Astrocyte (in vitro differentiated cells and primary cell): Measurements from ENCODE around the gene ATG4C. TPM values are rescaled to one million over a fixed set of nuclear protein-coding genes. Genes with fewer than 3 reads are reported as not detected.

ENCODE experiments used
- DNase-seq: peaks from one replicate; pipeline ENCODE4 v3.0.0-alpha.2; 2010; ENCODE audit warnings: low read depth
- FAIRE-seq: peaks from 2 replicates; lab custom pipeline; 2011; peaks lifted over from hg19 to GRCh38; lab: Jason Lieb, UNC
- H2AFZ ChIP-seq: 2 replicates; pipeline ENCODE4 v1.6.0; 2012; ENCODE audit warnings: low read depth, low read length, inconsistent platforms
- H3K27ac ChIP-seq: 2 replicates; pipeline ENCODE4 v1.5.1; 2011; ENCODE audit warnings: low read depth, low read length, inconsistent platforms
- H3K27me3 ChIP-seq: 2 replicates; pipeline ENCODE4 v1.6.0; 2011; ENCODE audit warnings: low read length, inconsistent platforms; ENCODE audit not compliant: insufficient read depth
- H3K36me3 ChIP-seq: 2 replicates; pipeline ENCODE4 v1.5.1; 2011; ENCODE audit warnings: low read length, inconsistent platforms; ENCODE audit not compliant: insufficient read depth
- H3K4me1 ChIP-seq: 2 replicates; pipeline ENCODE4 v1.5.1; 2011; ENCODE audit warnings: low read length, inconsistent platforms; ENCODE audit not compliant: insufficient read depth
- H3K4me2 ChIP-seq: 2 replicates; pipeline ENCODE4 v1.6.0; 2012; ENCODE audit warnings: low read length, inconsistent platforms
- H3K4me3 ChIP-seq: 2 replicates; pipeline ENCODE4 v1.5.1; 2011; ENCODE audit warnings: low read depth, mild to moderate bottlenecking, low read length, inconsistent platforms; ENCODE audit not compliant: insufficient read depth
- H3K79me2 ChIP-seq: 2 replicates; pipeline ENCODE4 v1.6.0; 2012; ENCODE audit warnings: mild to moderate bottlenecking, low read length, inconsistent platforms; ENCODE audit not compliant: insufficient read depth
- H3K9ac ChIP-seq: 2 replicates; pipeline ENCODE4 v1.6.0; 2012; ENCODE audit warnings: mild to moderate bottlenecking, low read length, inconsistent platforms
- H3K9me3 ChIP-seq: 2 replicates; pipeline ENCODE4 v1.5.1; 2012; ENCODE audit warnings: low read depth, mild to moderate bottlenecking, low read length, inconsistent platforms; ENCODE audit not compliant: insufficient read depth
- H4K20me1 ChIP-seq: 2 replicates; pipeline ENCODE4 v1.6.0; 2012; ENCODE audit warnings: low read length, inconsistent platforms; ENCODE audit not compliant: insufficient read depth
- H3K27ac Mint-ChIP-seq: one replicate; pipeline ENCODE4 v1.8.0; 2021; ENCODE audit warnings: mild to moderate bottlenecking, mixed read lengths; ENCODE audit not compliant: unreplicated experiment
- H3K27me3 Mint-ChIP-seq: one replicate; pipeline ENCODE4 v1.8.0; 2021; ENCODE audit warnings: low read depth, mixed read lengths; ENCODE audit not compliant: unreplicated experiment
- H3K36me3 Mint-ChIP-seq: one replicate; pipeline ENCODE4 v1.8.0; 2021; ENCODE audit warnings: low read depth, mixed read lengths; ENCODE audit not compliant: unreplicated experiment
- H3K4me1 Mint-ChIP-seq: one replicate; pipeline ENCODE4 v1.8.0; 2021; ENCODE audit warnings: low read depth, mixed read lengths; ENCODE audit not compliant: unreplicated experiment
- H3K4me3 Mint-ChIP-seq: one replicate; pipeline ENCODE4 v1.8.0; 2021; ENCODE audit warnings: mild to moderate bottlenecking, moderate library complexity, mixed read lengths; ENCODE audit not compliant: unreplicated experiment
- H3K9me3 Mint-ChIP-seq: one replicate; pipeline ENCODE4 v1.8.0; 2021; ENCODE audit warnings: mild to moderate bottlenecking, mixed read lengths; ENCODE audit not compliant: unreplicated experiment
- CTCF ChIP-seq: IDR thresholded peaks from 2 replicates; pipeline ENCODE4 v1.5.1; 2011; ENCODE audit warnings: low read depth, mild to moderate bottlenecking, inconsistent platforms, low read length, moderate library complexity; ENCODE audit not compliant: insufficient read depth
- EZH2 ChIP-seq: IDR thresholded peaks from 2 replicates; pipeline ENCODE4 v1.6.1; 2012; ENCODE audit warnings: mild to moderate bottlenecking, low read length, inconsistent platforms; ENCODE audit not compliant: insufficient read depth
- total RNA-seq: library from RNA; stranded (reverse); gene quantifications from 2 replicates; pipeline ENCODE4 v1.2.1, GENCODE V29; 2021

The ATG4C gene
- total RNA-seq, 1 donor from 2014 or later: 7.0 TPM

GRCh38 chr1:62869217-62869754 is 85.4 kb downstream of the ATG4C start:
- Histone ChIP-seq H2AFZ (no peak overlapping the region), H3K4me2 (no peak overlapping the region), H4K20me1 (no peaks in the 10 kb centered on the region), H3K9me3 (no peaks in the 10 kb centered on the region), H3K4me1 (no peaks in the 10 kb centered on the region), H3K79me2 (no peaks in the 10 kb centered on the region), H3K27ac (no peak overlapping the region), H3K9ac (no peak overlapping the region), H3K27me3 (no peaks in the 10 kb centered on the region), H3K4me3 (no peak overlapping the region), H3K36me3 (no peaks in the 10 kb centered on the region)
- no peak for FAIRE-seq
- no peak overlapping the region for H3K4me3 Mint-ChIP-seq
- no peaks in the 10 kb centered on the region for H3K9me3 Mint-ChIP-seq
- H3K27me3 Mint-ChIP-seq: no peaks in the 10 kb centered on the region
- DNase-seq: no peak
- TF ChIP-seq CTCF (no peak), EZH2 (no peak)
- H3K36me3 Mint-ChIP-seq: no peaks in the 10 kb centered on the region
- no peaks in the 10 kb centered on the region for H3K4me1 Mint-ChIP-seq
- no peak overlapping the region for H3K27ac Mint-ChIP-seq

GRCh38 chr1:62870148-62870547 is 86.2 kb downstream of the ATG4C start:
- Histone ChIP-seq H2AFZ (no peak overlapping the region), H3K27ac (no peak overlapping the region), H3K36me3 (no peaks in the 10 kb centered on the region), H3K79me2 (no peaks in the 10 kb centered on the region), H3K9me3 (no peaks in the 10 kb centered on the region), H3K4me2 (no peak overlapping the region), H3K9ac (no peak overlapping the region), H3K4me1 (no peaks in the 10 kb centered on the region), H3K4me3 (no peak overlapping the region), H4K20me1 (no peaks in the 10 kb centered on the region), H3K27me3 (no peaks in the 10 kb centered on the region)
- DNase-seq (peak; percentile 1), FAIRE-seq (no peak)
- no peaks in the 10 kb centered on the region for H3K9me3 Mint-ChIP-seq
- no peaks in the 10 kb centered on the region for H3K36me3 Mint-ChIP-seq
- TF ChIP-seq CTCF: no peak
- TF ChIP-seq EZH2: no peak
- no peak overlapping the region for H3K4me3 Mint-ChIP-seq
- no peaks in the 10 kb centered on the region for H3K27me3 Mint-ChIP-seq
- H3K4me1 Mint-ChIP-seq: no peaks in the 10 kb centered on the region
- no peak overlapping the region for H3K27ac Mint-ChIP-seq

GRCh38 chr1:62875676-62876075 is 91.7 kb downstream of the ATG4C start:
- no peak overlapping the region for H3K4me3 Mint-ChIP-seq
- H4K20me1 ChIP-seq: no peaks in the 10 kb centered on the region
- no peak overlapping the region for H3K9ac ChIP-seq
- H3K4me3 ChIP-seq: no peak overlapping the region
- no peaks in the 10 kb centered on the region for H3K9me3 ChIP-seq
- TF ChIP-seq CTCF (no peak), EZH2 (no peak)
- no peaks in the 10 kb centered on the region for H3K79me2 ChIP-seq
- H3K27me3 Mint-ChIP-seq: no peaks in the 10 kb centered on the region
- DNase-seq (no peak), FAIRE-seq (no peak)
- no peak overlapping the region for H3K27ac Mint-ChIP-seq
- H3K9me3 Mint-ChIP-seq: no peaks in the 10 kb centered on the region
- H3K36me3 Mint-ChIP-seq: no peaks in the 10 kb centered on the region
- H3K4me1 Mint-ChIP-seq: no peaks in the 10 kb centered on the region
- no peak overlapping the region for H3K27ac ChIP-seq
- H3K4me1 ChIP-seq: no peaks in the 10 kb centered on the region
- no peaks in the 10 kb centered on the region for H3K36me3 ChIP-seq
- no peaks in the 10 kb centered on the region for H3K27me3 ChIP-seq
- H3K4me2 ChIP-seq: no peak overlapping the region
- no peak overlapping the region for H2AFZ ChIP-seq
